ENCODE data around the gene XIRP1. TPM values are rescaled to one million over a fixed set of nuclear protein-coding genes. Genes with fewer than 3 reads are reported as not detected.
"Not testable (repeated sequence)": the region's sequence is repeated elsewhere in the genome, so short reads cannot be mapped to it uniquely, and the experiment has no call there.

The XIRP1 gene
- total and polyA plus RNA-seq, 7 experiments from 2014 or later: 0.07 TPM; not detected in 6

DNA sequence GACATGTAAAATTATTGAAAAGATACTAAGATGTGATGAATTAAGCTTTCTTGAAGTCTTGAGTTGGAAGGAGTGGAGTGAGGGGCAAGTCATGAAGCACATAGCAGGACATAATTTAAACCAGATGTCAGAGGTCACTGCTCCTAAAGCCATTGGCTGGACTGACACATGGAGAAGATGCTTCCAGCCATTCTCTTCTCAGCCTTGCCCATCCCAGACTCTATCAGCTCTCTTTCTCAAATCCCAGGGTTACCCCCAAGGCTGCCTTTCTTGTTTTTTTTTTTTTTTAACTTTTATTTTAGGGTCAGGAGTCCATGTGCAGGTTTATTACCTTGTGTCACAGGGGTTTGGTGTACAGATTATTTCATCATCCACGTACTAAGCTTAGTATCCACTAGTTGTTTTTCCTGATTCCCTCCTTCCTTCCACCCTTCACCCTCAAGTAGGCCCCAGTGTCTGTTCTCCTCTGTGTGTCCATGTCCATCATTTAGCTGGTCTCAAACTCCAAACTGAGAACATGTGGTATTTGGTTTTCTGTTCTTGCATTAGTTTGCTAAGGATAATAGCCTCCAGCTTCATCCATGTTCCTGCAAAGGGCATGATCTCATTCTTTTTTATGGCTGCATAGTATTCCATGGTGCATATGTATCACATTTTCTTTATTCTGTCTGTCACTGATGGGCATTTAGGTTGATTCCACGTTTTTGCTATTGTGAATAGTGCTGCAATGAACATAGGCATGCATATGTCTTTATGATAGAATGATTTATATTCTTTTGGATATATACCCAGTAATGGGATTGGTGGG lies 18.9 kb downstream of the XIRP1 start:
- Histone ChIP-seq H3K9me3 (ENCODE audit: control insufficient read depth in 2 of 3, low read length in 3 of 3) (no peaks in the 10 kb centered on the region), H3K36me3 (ENCODE audit: control insufficient read depth in 2 of 3, insufficient read depth in 3 of 3, low read length in 3 of 3) (no peaks in the 10 kb centered on the region), H3K4me1 (ENCODE audit: control insufficient read depth in 2 of 2, insufficient read depth in 2 of 2, low read length in 2 of 2) (peaks cover 6 to 7% of the 10 kb centered on the region in 2 donors), H3K27ac (ENCODE audit: low read depth, low read length) (no peak overlapping the region), H3K27me3 (ENCODE audit: control insufficient read depth in 2 of 2, insufficient read depth in 2 of 2, low read length in 2 of 2) (no peaks in the 10 kb centered on the region), H3K4me3 (ENCODE audit: low read length) (no peak overlapping the region)
- Mint-ChIP-seq H3K4me1 (peaks cover 7 to 36% (median 12%) of the 10 kb centered on the region in 7 donors), H3K4me3 (no peak overlapping the region), H3K27ac (peak overlapping the region in 2 of 9 donors; percentile 10 to 30), H3K27me3 (no peaks in the 10 kb centered on the region), H3K9me3 (peaks cover 0 to 5% (median 0%) of the 10 kb centered on the region in 11 donors), H3K36me3 (peaks cover 0 to 14% (median 0%) of the 10 kb centered on the region in 5 donors)
- CTCF ChIA-PET: no interaction called here
- no peak for DNase-seq
- POLR2A ChIA-PET: interaction anchor here (1.7 kb wide), 1 partner anchor 68 kb away, joined by 5 read pairs; no protein-coding TSS in a partner anchor
- no peak for ATAC-seq
- intact Hi-C loops (cut with micrococcal nuclease): no loop called here

DNA sequence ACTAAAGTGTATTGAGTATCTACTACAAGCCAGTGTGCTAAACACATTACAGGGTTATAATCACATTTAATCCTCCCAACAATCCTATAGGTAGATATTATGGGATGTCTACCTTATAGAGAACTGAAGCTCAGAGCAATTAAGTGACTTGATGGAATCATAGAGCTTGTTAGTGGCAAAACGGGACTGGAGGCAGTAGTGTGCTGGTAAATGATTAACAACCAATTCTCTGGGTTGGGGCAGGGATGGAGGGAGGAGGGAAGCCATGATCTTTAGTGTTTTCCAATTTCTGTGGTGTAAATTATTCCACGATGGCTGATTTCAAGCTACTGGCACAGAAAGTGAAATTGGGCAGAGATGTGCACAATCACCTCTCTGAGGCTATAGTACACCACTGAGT lies 20.5 kb downstream of the XIRP1 start:
- ChIA-PET POLR2A (interaction anchor here (1.7 kb wide), 1 partner anchor 66 kb away, joined by 5 read pairs; no protein-coding TSS in a partner anchor), CTCF (no interaction called here)
- Mint-ChIP-seq H3K27me3 (no peaks in the 10 kb centered on the region), H3K9me3 (peaks cover 0 to 5% (median 0%) of the 10 kb centered on the region in 11 donors), H3K36me3 (peaks cover 0 to 14% (median 0%) of the 10 kb centered on the region in 5 donors), H3K4me1 (peaks cover 0 to 27% (median 5%) of the 10 kb centered on the region in 7 donors), H3K27ac (no peak overlapping the region), H3K4me3 (no peak overlapping the region)
- intact Hi-C loops (cut with micrococcal nuclease): no loop called here
- H3K27me3 ChIP-seq (ENCODE audit: control insufficient read depth in 2 of 2, insufficient read depth in 2 of 2, low read length in 2 of 2): no peaks in the 10 kb centered on the region
- H3K9me3 ChIP-seq (ENCODE audit: control insufficient read depth in 2 of 3, low read length in 3 of 3): no peaks in the 10 kb centered on the region
- ATAC-seq (no peak), DNase-seq (no peak)
- no peaks in the 10 kb centered on the region for H3K36me3 ChIP-seq (ENCODE audit: control insufficient read depth in 2 of 3, insufficient read depth in 3 of 3, low read length in 3 of 3)
- H3K4me1 ChIP-seq (ENCODE audit: control insufficient read depth in 2 of 2, insufficient read depth in 2 of 2, low read length in 2 of 2): no peaks in the 10 kb centered on the region
- H3K27ac ChIP-seq (ENCODE audit: low read depth, low read length): no peak overlapping the region
- H3K4me3 ChIP-seq (ENCODE audit: low read length): no peak overlapping the region

GRCh38 chr3:39170877-39171276 lies 21.5 kb downstream of the XIRP1 start:
- H3K36me3 ChIP-seq (ENCODE audit: control insufficient read depth in 2 of 3, insufficient read depth in 3 of 3, low read length in 3 of 3); H3K9me3 ChIP-seq (ENCODE audit: control insufficient read depth in 2 of 3, low read length in 3 of 3); DNase-seq; H3K4me1 ChIP-seq (ENCODE audit: control insufficient read depth in 2 of 2, insufficient read depth in 2 of 2, low read length in 2 of 2); CTCF ChIA-PET; H3K27ac Mint-ChIP-seq; H3K9me3 Mint-ChIP-seq; H3K27me3 Mint-ChIP-seq; H3K4me3 ChIP-seq (ENCODE audit: low read length); POLR2A ChIA-PET; H3K27ac ChIP-seq (ENCODE audit: low read depth, low read length); intact Hi-C loops (cut with micrococcal nuclease); H3K4me3 Mint-ChIP-seq; ATAC-seq; H3K27me3 ChIP-seq (ENCODE audit: control insufficient read depth in 2 of 2, insufficient read depth in 2 of 2, low read length in 2 of 2): not testable (repeated sequence)
- peaks cover 0 to 26% (median 0%) of the 10 kb centered on the region in 7 donors for H3K4me1 Mint-ChIP-seq
- H3K36me3 Mint-ChIP-seq: peaks cover 0 to 14% (median 0%) of the 10 kb centered on the region in 5 donors

GRCh38 chr3:39170461-39170860 lies 21.9 kb downstream of the XIRP1 start:
- no peak overlapping the region for H3K4me3 Mint-ChIP-seq
- CTCF ChIA-PET: no interaction called here
- intact Hi-C loops (cut with micrococcal nuclease): no loop called here

DNA sequence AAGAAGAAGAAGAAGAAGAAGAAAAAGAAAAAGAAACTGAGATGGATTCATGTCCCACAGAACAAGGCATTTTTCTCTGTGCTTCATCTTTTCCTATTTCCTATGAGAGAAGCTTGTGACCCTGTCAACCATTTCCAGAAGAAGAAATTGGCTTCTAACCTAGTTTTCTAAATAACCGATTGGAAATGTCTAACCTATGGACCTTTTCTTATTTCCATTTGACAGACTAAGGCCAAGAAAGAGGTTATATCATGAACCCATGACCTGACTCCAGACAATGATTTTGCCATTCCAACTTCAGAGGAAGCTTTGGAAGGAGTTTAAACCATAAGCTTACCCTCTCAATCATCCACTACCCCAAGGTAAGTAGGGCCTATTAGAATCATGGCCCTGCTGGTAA lies 22.7 kb downstream of the XIRP1 start:
- peaks cover 0 to 9% (median 0%) of the 10 kb centered on the region in 5 donors for H3K36me3 Mint-ChIP-seq
- peaks cover 0 to 4% (median 0%) of the 10 kb centered on the region in 11 donors for H3K9me3 Mint-ChIP-seq
- ChIA-PET CTCF (no interaction called here), POLR2A (interaction anchor here (0.6 to 0.9 kb wide), 2 partner anchors 13 to 1139 kb away, joined by 3 to 4 read pairs; no protein-coding TSS in a partner anchor)
- Histone ChIP-seq H3K4me3 (ENCODE audit: low read length) (no peak overlapping the region), H3K27ac (ENCODE audit: low read depth, low read length) (no peak overlapping the region), H3K4me1 (ENCODE audit: control insufficient read depth in 2 of 2, insufficient read depth in 2 of 2, low read length in 2 of 2) (no peaks in the 10 kb centered on the region), H3K36me3 (ENCODE audit: control insufficient read depth in 2 of 3, insufficient read depth in 3 of 3, low read length in 3 of 3) (no peaks in the 10 kb centered on the region), H3K9me3 (ENCODE audit: control insufficient read depth in 2 of 3, low read length in 3 of 3) (no peaks in the 10 kb centered on the region), H3K27me3 (ENCODE audit: control insufficient read depth in 2 of 2, insufficient read depth in 2 of 2, low read length in 2 of 2) (no peaks in the 10 kb centered on the region)
- ATAC-seq (no peak), DNase-seq (no peak)
- H3K27ac Mint-ChIP-seq: peak overlapping the region in 1 of 9 donors; percentile 62
- intact Hi-C loops (cut with micrococcal nuclease): no loop called here
- peaks cover 0 to 29% (median 0%) of the 10 kb centered on the region in 7 donors for H3K4me1 Mint-ChIP-seq
- H3K27me3 Mint-ChIP-seq: no peaks in the 10 kb centered on the region
- no peak overlapping the region for H3K4me3 Mint-ChIP-seq

More at GRCh38 chr3:39170461-39170860, 21.9 kb downstream of the XIRP1 start:
- no peak for ATAC-seq
- Histone ChIP-seq H3K36me3 (ENCODE audit: control insufficient read depth in 2 of 3, insufficient read depth in 3 of 3, low read length in 3 of 3) (no peaks in the 10 kb centered on the region), H3K27me3 (ENCODE audit: control insufficient read depth in 2 of 2, insufficient read depth in 2 of 2, low read length in 2 of 2) (no peaks in the 10 kb centered on the region), H3K4me1 (ENCODE audit: control insufficient read depth in 2 of 2, insufficient read depth in 2 of 2, low read length in 2 of 2) (no peaks in the 10 kb centered on the region), H3K9me3 (ENCODE audit: control insufficient read depth in 2 of 3, low read length in 3 of 3) (no peaks in the 10 kb centered on the region), H3K4me3 (ENCODE audit: low read length) (no peak overlapping the region), H3K27ac (ENCODE audit: low read depth, low read length) (no peak overlapping the region)
- Mint-ChIP-seq H3K36me3 (peaks cover 0 to 11% (median 0%) of the 10 kb centered on the region in 5 donors), H3K27ac (peak overlapping the region in 1 of 9 donors; percentile 62), H3K27me3 (no peaks in the 10 kb centered on the region), H3K9me3 (peaks cover 0 to 4% (median 0%) of the 10 kb centered on the region in 11 donors), H3K4me1 (peaks cover 0 to 26% (median 0%) of the 10 kb centered on the region in 7 donors)
- no peak for DNase-seq
- POLR2A ChIA-PET: interaction anchor here (0.6 to 0.9 kb wide), 2 partner anchors 14 to 1139 kb away, joined by 3 to 4 read pairs; no protein-coding TSS in a partner anchor

GRCh38 chr3:39168156-39168780 lies 24.1 kb downstream of the XIRP1 start:
- ATAC-seq: no peak
- CTCF ChIA-PET: interaction anchor here (0.7 kb wide), 1 partner anchor 41 kb away, joined by 3 read pairs; no protein-coding TSS in a partner anchor
- no peak for DNase-seq
- Mint-ChIP-seq H3K4me3 (no peak overlapping the region), H3K9me3 (peaks cover 0 to 2% (median 0%) of the 10 kb centered on the region in 11 donors), H3K27me3 (no peaks in the 10 kb centered on the region), H3K4me1 (peaks cover 0 to 25% (median 0%) of the 10 kb centered on the region in 7 donors), H3K36me3 (peaks cover 0 to 5% (median 0%) of the 10 kb centered on the region in 5 donors), H3K27ac (no peak overlapping the region)
- no peaks in the 10 kb centered on the region for H3K27me3 ChIP-seq (ENCODE audit: control insufficient read depth in 2 of 2, insufficient read depth in 2 of 2, low read length in 2 of 2)
- H3K9me3 ChIP-seq (ENCODE audit: control insufficient read depth in 2 of 3, low read length in 3 of 3): no peaks in the 10 kb centered on the region
- no peaks in the 10 kb centered on the region for H3K4me1 ChIP-seq (ENCODE audit: control insufficient read depth in 2 of 2, insufficient read depth in 2 of 2, low read length in 2 of 2)
- POLR2A ChIA-PET: no interaction called here
- no peaks in the 10 kb centered on the region for H3K36me3 ChIP-seq (ENCODE audit: control insufficient read depth in 2 of 3, insufficient read depth in 3 of 3, low read length in 3 of 3)
- no peak overlapping the region for H3K4me3 ChIP-seq (ENCODE audit: low read length)
- intact Hi-C loops (cut with micrococcal nuclease): no loop called here
- no peak overlapping the region for H3K27ac ChIP-seq (ENCODE audit: low read depth, low read length)

Data from naive thymus-derived CD4-positive, alpha-beta T cell (primary cell).